ENCODE measurements around the gene HOOK1.
"Not testable (repeated sequence)": the region's sequence is repeated elsewhere in the genome, so short reads cannot be mapped to it uniquely, and the experiment has no call there.

The HOOK1 gene

DNA sequence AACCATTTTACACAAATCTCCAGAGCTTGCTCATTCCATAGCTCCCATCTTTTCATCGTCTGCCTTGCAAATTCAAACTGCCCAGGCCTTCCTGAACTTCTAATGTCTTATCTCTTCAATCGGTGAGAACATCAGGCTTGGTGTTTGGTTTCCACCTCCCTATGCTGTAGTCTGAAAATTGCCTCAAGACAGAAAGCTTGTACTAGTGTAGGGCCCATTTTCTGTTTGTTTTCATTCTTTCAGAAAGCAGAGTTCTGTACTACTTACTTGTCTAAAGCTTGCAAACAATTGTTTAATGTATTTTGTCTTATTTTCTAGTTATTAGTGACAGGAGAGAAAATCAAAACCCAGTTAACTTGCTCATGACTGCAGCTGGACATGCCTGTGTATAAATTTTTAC, 16.8 kb downstream of the HOOK1 start:
- H3K79me2 ChIP-seq (ENCODE audit: insufficient read depth, low read length) = no peaks in the 10 kb centered on the region
- H3K4me3 ChIP-seq (ENCODE audit: insufficient read depth, low read length, poor library complexity, severe bottlenecking) = no peak overlapping the region
- H3F3A ChIP-seq (ENCODE audit: insufficient read depth) = no peaks in the 10 kb centered on the region
- H3K36me3 ChIP-seq (ENCODE audit: low read length) = no peaks in the 10 kb centered on the region
- no peaks in the 10 kb centered on the region for H3K9me3 ChIP-seq (ENCODE audit: insufficient read depth, low read length)
- H3K4me2 ChIP-seq (ENCODE audit: low read depth, low read length, poor library complexity, severe bottlenecking) = no peak overlapping the region
- H4K20me1 ChIP-seq (ENCODE audit: low read depth, low read length) = no peaks in the 10 kb centered on the region
- TF ChIP-seq, protein P1, sequence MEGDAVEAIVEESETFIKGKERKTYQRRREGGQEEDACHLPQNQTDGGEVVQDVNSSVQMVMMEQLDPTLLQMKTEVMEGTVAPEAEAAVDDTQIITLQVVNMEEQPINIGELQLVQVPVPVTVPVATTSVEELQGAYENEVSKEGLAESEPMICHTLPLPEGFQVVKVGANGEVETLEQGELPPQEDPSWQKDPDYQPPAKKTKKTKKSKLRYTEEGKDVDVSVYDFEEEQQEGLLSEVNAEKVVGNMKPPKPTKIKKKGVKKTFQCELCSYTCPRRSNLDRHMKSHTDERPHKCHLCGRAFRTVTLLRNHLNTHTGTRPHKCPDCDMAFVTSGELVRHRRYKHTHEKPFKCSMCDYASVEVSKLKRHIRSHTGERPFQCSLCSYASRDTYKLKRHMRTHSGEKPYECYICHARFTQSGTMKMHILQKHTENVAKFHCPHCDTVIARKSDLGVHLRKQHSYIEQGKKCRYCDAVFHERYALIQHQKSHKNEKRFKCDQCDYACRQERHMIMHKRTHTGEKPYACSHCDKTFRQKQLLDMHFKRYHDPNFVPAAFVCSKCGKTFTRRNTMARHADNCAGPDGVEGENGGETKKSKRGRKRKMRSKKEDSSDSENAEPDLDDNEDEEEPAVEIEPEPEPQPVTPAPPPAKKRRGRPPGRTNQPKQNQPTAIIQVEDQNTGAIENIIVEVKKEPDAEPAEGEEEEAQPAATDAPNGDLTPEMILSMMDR (IDR thresholded peaks at IDR 0.05; ENCODE audit: insufficient read depth, low read length, poor library complexity, severe bottlenecking) = no peak
- TF ChIP-seq EZH2phosphoT487 (conservative IDR thresholded peaks at IDR 0.05; ENCODE audit: low read length) = no peak
- H3K27ac ChIP-seq (ENCODE audit: low read depth, low read length) = no peak overlapping the region
- H3K9me2 ChIP-seq (replicated peaks; ENCODE audit: insufficient read depth, low read length) = no peaks in the 10 kb centered on the region
- no peaks in the 10 kb centered on the region for H3K27me3 ChIP-seq (ENCODE audit: low read length)
- H3K9ac ChIP-seq (ENCODE audit: low read length) = no peak overlapping the region
- H2AFZ ChIP-seq (ENCODE audit: low read depth, low read length, severe bottlenecking) = no peak overlapping the region

DNA sequence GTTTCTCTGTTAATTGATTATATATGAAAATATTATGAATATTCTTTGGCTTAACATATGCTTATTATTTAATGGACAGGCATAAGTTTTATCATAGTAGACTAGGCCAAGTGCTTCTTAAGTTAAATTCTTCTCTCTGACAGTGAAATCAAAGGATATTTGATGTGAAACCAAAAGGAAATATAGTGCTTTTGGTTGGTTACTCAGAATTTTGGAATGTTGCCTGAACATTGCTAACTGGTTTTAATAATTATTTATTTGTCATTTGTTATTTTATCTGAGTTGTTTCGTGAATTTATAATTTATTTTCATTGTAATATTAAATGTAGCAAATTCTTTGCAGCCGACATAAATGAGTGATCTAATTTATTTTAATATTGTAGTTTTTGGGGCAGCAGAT, 18.3 kb downstream of the HOOK1 start:
- no peak for TF ChIP-seq EZH2phosphoT487 (conservative IDR thresholded peaks at IDR 0.05; ENCODE audit: low read length)
- TF ChIP-seq, protein P1 (IDR thresholded peaks at IDR 0.05; ENCODE audit: insufficient read depth, low read length, poor library complexity, severe bottlenecking) = no peak
- Histone ChIP-seq H3K79me2 (ENCODE audit: insufficient read depth, low read length) (no peaks in the 10 kb centered on the region), H3K27me3 (ENCODE audit: low read length) (no peaks in the 10 kb centered on the region), H3K36me3 (ENCODE audit: low read length) (no peaks in the 10 kb centered on the region), H3K27ac (ENCODE audit: low read depth, low read length) (no peak overlapping the region), H4K20me1 (ENCODE audit: low read depth, low read length) (no peaks in the 10 kb centered on the region), H2AFZ (ENCODE audit: low read depth, low read length, severe bottlenecking) (no peak overlapping the region), H3K4me2 (ENCODE audit: low read depth, low read length, poor library complexity, severe bottlenecking) (no peak overlapping the region), H3K9me3 (ENCODE audit: insufficient read depth, low read length) (no peaks in the 10 kb centered on the region), H3K9ac (ENCODE audit: low read length) (no peak overlapping the region), H3F3A (ENCODE audit: insufficient read depth) (no peaks in the 10 kb centered on the region), H3K9me2 (replicated peaks; ENCODE audit: insufficient read depth, low read length) (no peaks in the 10 kb centered on the region), H3K4me3 (ENCODE audit: insufficient read depth, low read length, poor library complexity, severe bottlenecking) (no peak overlapping the region)

DNA sequence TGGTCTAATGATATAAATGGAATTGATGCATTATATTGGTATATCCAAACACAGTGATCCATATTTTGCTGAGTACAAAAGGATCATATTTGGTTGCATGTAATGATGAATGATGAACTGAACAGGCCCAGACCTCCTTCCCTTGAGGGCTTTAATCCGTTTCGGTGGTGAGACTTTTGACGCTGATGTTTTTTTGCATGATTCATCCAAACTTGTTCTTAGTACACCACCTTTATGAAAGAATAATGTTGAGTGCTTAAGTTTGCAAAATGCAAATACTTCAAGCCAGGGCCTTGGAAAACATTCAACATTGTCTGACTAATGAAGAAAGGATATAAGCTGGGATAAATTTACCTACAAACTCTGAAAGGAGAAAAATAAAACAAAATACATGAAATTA, 19.2 kb downstream of the HOOK1 start:
- no peak for TF ChIP-seq EZH2phosphoT487 (conservative IDR thresholded peaks at IDR 0.05; ENCODE audit: low read length)
- TF ChIP-seq, protein P1 (IDR thresholded peaks at IDR 0.05; ENCODE audit: insufficient read depth, low read length, poor library complexity, severe bottlenecking) = no peak
- H2AFZ ChIP-seq (ENCODE audit: low read depth, low read length, severe bottlenecking) = no peak overlapping the region
- no peaks in the 10 kb centered on the region for H3F3A ChIP-seq (ENCODE audit: insufficient read depth)
- H3K27ac ChIP-seq (ENCODE audit: low read depth, low read length) = no peak overlapping the region
- H3K9me3 ChIP-seq (ENCODE audit: insufficient read depth, low read length) = no peaks in the 10 kb centered on the region
- H3K4me2 ChIP-seq (ENCODE audit: low read depth, low read length, poor library complexity, severe bottlenecking) = no peak overlapping the region
- no peaks in the 10 kb centered on the region for H3K79me2 ChIP-seq (ENCODE audit: insufficient read depth, low read length)
- no peaks in the 10 kb centered on the region for H4K20me1 ChIP-seq (ENCODE audit: low read depth, low read length)
- H3K36me3 ChIP-seq (ENCODE audit: low read length) = no peaks in the 10 kb centered on the region
- no peaks in the 10 kb centered on the region for H3K27me3 ChIP-seq (ENCODE audit: low read length)
- H3K9ac ChIP-seq (ENCODE audit: low read length) = no peak overlapping the region
- H3K9me2 ChIP-seq (replicated peaks; ENCODE audit: insufficient read depth, low read length) = no peaks in the 10 kb centered on the region
- H3K4me3 ChIP-seq (ENCODE audit: insufficient read depth, low read length, poor library complexity, severe bottlenecking) = no peak overlapping the region

DNA sequence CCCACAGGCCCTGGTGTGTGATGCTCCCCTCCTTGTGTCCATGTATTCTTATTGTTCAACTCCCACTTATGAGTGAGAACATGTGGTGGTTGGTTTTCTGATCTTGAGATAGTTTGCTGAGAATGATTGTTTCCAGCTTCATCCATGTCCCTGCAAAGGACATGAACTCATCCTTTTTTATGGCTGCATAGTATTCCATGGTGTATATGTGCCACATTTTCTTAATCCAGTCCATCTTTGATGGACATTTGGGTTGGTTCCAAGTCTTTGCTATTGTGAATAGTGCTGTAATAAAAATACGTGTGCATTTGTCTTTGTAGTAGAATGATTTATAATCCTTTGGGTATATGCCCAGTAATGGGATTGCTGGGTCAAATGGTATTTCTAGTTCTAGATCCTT, 23.1 kb downstream of the HOOK1 start:
- H4K20me1 ChIP-seq (ENCODE audit: low read depth, low read length); H3F3A ChIP-seq (ENCODE audit: insufficient read depth); H3K9me3 ChIP-seq (ENCODE audit: insufficient read depth, low read length); H2AFZ ChIP-seq (ENCODE audit: low read depth, low read length, severe bottlenecking); H3K9ac ChIP-seq (ENCODE audit: low read length); H3K4me2 ChIP-seq (ENCODE audit: low read depth, low read length, poor library complexity, severe bottlenecking); H3K9me2 ChIP-seq (replicated peaks; ENCODE audit: insufficient read depth, low read length); H3K36me3 ChIP-seq (ENCODE audit: low read length); H3K4me3 ChIP-seq (ENCODE audit: insufficient read depth, low read length, poor library complexity, severe bottlenecking); H3K27me3 ChIP-seq (ENCODE audit: low read length); H3K79me2 ChIP-seq (ENCODE audit: insufficient read depth, low read length); H3K27ac ChIP-seq (ENCODE audit: low read depth, low read length): not testable (repeated sequence)
